Uterus (tissue), 2 donors: ENCODE measurements around the gene SDHA.

ENCODE experiments used
- POLR2A ChIP-seq, 2 donors: fragments of 450-650 bp; IDR thresholded peaks; one replicate each; pipeline ENCODE4 v1.6.1; 2016; ENCODE audit warnings: antibody characterized with exemption in 2 of 2, mild to moderate bottlenecking in 1 of 2, moderate library complexity in 1 of 2
- TF ChIP-seq, protein P1 (sequence below), 4 experiments: fragments of 200-600 bp in 2 of 4; fragments of 450-650 bp in 2 of 4; sonication (generic) in 2 of 4; IDR thresholded peaks; one replicate each; pipeline ENCODE4 v1.5.1; 2016 to 2019; ENCODE audit warnings: antibody characterized with exemption in 4 of 4, mild to moderate bottlenecking in 2 of 4, moderate library complexity in 1 of 4

DNA sequence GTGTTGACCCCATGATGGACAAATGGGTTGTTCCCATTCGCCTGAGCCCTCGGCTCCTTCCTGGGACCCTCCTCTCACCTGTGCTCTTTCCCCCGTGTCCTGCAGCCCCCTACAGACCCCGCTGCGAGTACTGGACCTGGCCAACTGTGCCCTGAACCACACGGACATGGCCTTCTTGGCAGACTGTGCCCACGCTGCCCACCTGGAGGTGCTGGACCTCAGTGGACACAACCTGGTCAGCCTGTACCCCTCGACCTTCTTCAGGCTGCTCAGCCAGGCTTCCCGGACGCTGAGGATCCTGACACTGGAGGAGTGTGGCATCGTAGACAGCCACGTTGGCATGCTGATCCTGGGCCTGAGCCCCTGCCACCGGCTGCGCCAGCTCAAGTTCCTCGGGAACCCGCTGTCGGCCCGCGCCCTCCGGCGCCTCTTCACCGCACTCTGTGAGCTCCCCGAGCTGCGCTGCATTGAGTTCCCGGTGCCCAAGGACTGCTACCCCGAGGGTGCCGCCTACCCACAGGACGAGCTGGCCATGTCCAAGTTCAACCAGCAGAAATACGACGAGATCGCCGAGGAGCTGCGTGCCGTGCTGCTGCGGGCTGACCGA lies 23.4 kb upstream of the SDHA start:
- TF ChIP-seq, protein P1, sequence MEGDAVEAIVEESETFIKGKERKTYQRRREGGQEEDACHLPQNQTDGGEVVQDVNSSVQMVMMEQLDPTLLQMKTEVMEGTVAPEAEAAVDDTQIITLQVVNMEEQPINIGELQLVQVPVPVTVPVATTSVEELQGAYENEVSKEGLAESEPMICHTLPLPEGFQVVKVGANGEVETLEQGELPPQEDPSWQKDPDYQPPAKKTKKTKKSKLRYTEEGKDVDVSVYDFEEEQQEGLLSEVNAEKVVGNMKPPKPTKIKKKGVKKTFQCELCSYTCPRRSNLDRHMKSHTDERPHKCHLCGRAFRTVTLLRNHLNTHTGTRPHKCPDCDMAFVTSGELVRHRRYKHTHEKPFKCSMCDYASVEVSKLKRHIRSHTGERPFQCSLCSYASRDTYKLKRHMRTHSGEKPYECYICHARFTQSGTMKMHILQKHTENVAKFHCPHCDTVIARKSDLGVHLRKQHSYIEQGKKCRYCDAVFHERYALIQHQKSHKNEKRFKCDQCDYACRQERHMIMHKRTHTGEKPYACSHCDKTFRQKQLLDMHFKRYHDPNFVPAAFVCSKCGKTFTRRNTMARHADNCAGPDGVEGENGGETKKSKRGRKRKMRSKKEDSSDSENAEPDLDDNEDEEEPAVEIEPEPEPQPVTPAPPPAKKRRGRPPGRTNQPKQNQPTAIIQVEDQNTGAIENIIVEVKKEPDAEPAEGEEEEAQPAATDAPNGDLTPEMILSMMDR (IDR thresholded peaks at IDR 0.05), result no peak
- TF ChIP-seq POLR2A (IDR thresholded peaks at IDR 0.05), result no peak
